HG03108 (cell line): ENCODE results near the gene RPA3.
"Not testable (repeated sequence)": the region's sequence is repeated elsewhere in the genome, so short reads cannot be mapped to it uniquely, and the experiment has no call there.

Experiments used
- ATAC-seq: cut with Tn5 transposase; IDR thresholded peaks from one replicate; pipeline ENCODE4 v1.9.1; 2021; ENCODE audit warnings: moderate library complexity; ENCODE audit not compliant: unreplicated experiment

Gene RPA3

DNA sequence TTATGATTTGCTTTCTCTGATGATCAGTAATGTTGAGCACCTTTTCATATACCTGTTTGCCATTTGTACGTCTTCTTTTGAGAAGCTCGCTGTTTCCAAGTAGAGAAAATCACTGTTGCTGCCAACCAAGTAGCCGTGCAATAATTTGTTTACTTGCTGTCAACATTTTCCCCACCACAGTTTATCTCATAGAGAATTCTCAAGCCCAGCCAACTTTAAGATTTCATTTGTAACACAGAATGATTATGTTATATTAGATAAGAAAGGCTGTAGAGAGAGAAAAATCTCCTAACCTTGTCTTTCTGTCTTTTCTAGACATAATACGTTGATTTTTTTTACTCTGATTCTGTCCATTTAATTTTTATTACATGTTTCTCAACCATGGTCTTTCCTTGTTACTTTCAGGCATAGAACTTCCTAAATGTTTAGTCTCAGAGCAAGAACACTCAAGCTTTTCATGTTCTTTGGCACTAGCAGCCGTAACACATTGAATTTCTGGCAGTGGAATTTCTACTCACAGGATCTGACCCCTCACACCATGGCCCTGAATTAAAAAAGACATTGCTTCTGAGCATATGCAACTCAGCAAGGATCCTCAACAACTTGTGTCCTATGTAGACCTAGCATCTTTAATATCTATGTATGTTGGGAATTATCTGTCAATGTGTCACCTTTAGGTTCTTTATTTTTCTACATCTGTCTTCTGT lies 23.1 kb downstream of the RPA3 start:
- ATAC-seq: no peak

DNA sequence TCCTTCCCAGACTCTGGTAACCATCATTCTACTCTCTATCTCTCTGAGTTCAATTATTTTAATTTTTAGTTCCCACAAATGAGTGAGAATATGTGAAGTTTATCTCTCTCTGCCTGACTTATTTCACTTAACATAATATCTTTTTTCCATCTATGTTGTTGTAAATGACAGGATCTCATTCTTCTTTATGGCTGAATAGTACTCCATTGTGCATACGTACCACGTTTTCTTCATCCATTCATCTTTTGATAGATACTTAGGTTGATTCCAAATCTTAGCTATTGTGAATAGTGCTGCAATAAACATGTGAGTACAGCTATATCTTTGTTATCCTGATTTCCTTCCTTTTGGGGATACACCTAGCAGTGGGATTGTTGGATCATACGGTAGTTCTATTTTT lies 23.9 kb downstream of the RPA3 start:
- no peak for ATAC-seq

DNA sequence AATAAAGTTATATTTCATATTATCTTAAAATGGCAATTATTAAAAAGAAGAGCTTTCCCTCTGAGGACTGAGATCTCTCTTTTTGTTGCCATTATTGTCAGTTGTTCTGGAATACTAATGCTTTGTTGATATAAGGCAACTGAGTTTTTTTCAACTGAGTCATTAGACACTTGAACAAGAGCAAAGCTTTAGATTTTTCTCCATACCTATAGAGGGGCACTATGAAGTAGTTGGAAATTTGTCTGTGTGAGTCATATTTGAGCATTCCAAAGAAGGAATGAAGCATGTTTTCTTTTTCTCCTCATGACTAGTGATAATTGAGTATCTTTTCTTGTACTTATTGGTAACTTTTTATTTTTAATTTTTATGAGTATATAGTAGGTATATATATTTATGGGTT lies 24.5 kb downstream of the RPA3 start:
- no peak for ATAC-seq

DNA sequence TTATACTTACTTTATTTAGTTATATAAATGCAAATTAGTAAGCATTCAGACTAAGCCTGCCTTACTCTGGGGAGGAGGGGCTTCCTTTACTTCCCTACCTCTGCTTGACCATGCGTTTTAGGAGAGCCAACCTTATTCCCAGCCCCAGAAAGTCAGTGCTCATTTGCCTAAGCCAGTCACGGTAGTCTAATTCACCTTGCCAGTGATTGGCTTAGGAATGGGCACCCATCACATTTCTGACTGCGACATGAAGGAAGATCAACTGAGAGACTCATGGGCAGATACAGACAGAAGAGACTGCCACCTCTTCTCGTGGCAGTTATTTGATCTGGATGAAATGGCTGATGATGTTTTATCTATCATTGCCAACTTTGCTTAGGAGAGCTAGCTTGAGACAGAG lies 29.5 kb downstream of the RPA3 start:
- ATAC-seq: no peak

DNA sequence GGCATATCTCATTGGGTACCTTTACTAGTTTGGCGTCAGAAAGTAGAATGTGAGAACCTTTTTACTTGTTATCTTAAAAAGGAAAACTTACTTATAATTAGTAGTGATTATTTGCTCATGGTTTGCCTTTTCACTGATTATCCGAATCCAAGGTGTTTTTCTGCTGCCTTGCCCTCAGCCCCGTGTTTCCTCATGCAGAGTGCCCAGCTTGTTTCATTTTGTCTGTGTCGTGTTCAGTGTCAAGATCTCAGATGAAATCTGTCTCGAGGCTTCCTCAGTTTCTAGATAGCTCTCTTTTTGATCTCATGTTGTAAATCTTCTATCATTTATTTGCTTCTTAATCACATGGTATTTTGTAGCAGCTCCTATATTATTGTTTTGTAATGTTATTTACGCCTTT lies 30.1 kb downstream of the RPA3 start:
- ATAC-seq: no peak

DNA sequence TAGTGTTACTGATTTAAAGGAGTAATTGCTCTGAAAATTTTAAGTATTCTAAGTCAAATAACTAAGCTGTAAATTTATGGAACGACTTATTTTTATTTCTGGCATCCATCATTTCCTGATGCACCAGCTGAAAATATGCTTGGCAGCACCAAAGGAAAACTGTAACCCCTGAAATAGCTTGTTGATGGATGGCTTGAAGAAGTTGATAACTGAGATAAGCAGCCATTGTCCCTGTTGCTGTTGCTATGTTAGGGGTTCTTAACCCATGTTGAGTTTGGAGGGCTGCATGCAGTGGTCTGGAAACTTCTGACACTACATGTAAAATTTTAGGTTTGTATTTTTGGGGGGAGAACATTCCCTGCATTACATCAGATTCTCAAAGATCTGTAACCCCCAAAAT lies 30.6 kb downstream of the RPA3 start:
- no peak for ATAC-seq

DNA sequence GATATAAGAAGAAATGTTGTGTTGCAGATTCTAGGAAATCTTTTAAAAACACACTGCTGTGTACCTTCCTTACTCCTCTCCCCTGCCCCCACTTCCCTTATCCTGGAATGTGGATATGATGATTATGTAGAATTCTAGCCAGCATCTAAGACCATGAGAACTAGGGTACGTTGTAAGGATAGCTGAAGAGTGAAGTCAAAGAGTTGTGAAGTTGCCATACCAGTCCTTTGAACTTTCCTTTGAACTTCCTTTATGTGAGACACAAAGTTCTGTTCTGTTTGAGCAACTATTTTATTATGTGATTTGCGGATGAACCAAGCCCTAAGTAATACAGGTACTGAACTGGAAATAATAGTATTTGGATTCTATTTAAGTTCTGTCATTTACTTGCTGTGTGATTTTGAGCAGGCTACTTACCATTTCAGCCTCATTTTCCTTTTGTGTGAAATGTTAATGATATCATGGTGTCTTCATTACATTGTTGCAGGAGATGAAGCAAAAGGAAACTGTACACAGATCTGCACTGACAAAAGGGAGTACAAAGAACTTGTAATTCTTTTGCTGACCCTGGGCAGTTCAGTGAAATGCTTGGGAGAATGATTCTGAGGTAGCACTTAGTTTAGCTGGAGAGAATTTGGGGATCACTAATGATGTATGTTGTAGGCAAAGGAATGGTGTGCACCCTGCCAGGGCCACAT lies 31.4 kb downstream of the RPA3 start:
- no peak for ATAC-seq

DNA sequence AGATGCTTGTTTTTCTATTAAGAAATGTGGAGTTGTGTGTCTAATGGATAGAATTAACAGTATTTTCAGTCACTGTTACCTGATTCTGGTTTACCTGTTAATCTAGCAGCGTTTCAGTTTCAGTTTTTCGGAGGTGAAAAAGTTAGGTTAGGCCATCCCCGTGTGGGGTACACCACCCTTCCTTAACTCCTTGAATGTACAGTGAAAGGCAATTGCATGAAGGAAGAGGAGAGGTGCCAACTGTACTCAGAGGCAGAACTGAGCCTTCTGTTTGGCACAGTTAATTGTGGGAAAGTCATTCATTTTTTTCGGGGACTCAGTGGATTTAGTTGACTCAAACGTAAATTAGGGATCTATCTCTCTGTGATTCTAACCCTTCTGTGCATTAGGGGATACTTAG lies 35.5 kb downstream of the RPA3 start:
- no peak for ATAC-seq

DNA sequence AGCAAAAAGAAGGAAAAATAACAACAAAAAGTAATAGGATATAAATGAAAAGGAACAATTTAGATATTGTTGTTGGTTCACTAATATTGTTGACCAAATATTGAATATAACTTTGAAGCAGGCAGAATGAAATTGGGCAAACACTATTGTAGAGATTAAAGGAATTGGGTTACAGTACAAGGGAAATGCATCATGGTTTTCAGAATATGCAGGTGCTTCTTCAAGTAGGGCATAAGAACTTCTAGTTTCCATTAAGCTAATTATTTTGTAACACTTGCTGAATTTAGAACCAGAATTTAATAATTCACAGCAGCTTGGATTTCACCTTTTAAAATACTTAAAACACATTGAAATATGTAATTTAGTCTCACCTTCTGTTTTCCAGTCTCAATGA lies 36.5 kb downstream of the RPA3 start:
- no peak for ATAC-seq

DNA sequence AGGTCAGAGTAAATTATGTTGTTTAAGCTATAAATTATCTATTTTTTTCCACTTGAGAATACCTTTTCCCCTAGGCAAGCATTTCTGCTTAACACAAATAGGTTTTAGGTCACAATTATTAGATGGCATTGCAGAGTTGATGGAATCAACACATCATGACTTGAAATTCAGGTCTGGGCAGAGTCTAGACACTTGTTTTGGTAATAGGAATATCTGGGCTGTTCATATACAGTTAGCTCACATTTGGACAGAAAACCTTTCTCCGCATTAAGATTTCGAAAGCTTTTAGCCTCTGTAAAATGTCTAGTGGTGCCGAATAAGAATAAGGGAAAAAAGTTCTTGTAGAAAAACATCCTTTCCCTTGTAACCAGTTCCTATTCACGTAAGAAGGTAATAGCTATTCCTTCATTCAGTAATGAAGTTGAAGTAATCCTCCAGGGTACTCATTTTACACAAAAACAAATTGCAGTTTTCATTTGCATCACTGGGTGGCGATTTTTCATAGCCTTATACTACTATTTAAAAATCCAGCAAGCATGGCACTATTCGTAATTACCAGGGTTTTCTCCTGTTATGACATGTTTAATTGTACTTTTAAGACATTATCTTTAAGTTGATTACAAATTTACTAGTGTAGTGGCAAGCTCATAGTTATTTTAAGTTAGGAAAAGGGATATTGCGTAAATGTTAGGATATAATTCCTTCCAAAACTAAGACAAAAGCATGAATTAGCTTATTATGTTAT lies 37.0 kb downstream of the RPA3 start:
- ATAC-seq: peak; percentile 79

DNA sequence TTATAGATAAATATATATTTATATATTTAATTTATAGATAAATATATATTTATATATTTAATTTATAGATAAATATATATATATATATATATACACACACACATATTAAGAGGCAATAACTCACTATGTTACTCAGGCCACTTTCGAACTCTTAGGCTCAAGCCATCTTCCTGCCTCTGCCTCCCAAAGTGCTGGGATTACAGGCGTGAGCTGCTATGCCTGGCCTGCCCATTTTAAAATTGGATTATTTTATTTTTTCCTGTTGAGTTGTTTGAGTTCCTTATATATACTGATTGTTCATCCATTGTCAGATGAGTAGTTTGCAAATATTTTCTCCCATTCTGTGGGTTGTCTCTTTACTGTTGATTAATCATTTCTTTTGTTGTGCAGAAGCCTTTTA lies 38.8 kb downstream of the RPA3 start:
- not testable (repeated sequence) for ATAC-seq

DNA sequence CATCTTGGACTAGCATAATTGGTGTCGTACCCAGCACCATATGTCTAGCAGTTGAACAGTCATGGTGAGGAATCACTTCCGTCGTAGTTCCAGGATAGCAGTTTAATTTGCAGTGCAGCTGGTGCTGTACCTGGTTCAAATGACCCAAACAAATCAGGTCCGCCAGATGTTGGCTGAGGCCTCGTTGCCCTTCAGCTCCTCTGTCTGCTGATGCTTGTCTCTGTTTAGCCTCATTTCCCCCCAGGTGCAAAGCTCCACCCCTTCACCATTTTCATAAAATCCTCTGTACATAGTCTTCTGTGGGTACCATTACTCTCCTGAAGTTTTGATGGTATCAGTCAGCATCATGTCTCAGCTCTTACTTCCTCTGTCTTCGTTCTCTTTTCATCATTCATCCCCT lies 42.7 kb downstream of the RPA3 start:
- ATAC-seq: no peak

DNA sequence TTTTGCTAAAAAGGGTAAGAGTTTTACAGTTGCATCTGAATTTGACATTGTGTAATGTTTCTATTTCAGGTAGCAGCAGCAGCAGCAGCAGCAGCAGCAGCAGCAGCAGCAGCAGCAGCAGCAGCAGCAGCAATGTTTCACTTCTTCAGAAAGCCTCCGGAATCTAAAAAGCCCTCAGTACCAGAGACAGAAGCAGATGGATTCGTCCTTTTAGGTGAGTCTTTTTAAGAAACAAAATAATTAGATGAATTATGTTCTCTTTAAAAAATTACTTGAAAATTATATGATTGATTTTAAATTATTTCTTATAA lies 45.2 kb downstream of the RPA3 start:
- no peak for ATAC-seq

DNA sequence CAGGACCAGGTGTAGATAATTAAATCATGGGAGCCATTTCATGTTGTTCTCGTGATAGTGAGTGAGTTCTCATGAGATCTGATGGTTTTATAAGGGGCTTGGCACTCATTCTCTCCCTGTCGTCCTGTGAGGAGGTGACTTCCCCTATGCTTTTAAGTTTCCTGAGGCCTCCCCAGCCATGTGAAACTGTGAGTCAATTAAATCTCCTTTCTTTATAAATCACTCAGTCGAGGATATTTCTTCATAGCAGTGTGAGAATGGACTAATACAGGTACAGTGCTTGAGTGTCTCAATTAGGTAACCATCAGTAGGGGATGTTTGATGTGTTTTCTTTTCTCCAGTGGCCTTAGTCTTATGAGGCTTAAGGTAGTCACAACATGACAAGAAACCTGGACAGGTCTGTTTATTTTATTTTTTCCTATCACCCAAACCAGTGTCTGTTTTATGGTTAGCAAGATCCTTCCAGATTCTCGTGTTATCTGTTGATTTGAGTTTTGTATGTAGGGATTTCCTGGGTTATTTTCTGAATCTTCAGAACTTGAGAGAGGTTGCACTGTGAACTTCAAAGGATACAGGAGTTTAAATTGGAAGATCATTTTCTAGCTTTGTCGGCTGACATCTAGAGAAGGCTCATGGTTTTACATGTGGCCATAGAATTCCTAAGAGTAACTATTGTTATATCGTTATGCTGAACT lies 45.7 kb downstream of the RPA3 start:
- ATAC-seq: no peak

DNA sequence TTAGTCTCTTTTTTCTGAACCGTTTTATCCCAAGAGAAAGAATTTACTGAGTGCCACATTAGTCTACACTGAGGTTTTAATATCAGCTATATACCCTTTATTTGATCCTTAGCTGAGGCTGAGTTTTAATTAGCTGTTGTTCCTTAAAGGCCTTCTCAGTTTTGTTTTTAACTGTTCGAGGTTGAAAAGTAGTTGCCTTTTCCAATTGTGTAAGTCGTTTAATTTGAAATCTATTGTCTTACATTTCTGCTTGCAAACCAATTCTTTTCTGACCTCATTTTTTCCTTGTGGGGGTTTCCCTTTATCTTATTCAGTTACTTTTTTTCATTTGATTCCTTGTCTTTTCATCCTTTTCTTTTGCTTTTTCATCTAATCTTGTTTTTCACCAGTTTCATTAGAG lies 47.0 kb downstream of the RPA3 start:
- no peak for ATAC-seq

DNA sequence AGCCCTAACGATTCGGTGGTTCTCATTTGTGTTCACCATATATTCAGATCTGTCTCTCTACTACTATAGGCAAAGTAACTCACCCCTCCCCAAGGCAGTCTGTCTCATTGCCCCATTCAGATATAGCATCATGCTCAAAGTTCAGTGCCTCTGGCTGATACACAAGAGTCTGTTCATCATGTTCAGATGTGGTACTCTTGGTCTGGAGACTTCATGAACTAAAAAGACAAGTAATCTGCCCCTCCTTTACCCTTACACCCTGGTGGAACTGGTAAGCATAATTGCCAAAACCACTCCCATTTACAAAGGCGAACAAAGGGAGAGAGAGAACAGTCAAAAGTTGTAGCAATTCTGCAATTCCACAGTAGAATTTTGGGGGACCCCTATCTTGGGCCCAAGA lies 47.9 kb downstream of the RPA3 start:
- no peak for ATAC-seq

DNA sequence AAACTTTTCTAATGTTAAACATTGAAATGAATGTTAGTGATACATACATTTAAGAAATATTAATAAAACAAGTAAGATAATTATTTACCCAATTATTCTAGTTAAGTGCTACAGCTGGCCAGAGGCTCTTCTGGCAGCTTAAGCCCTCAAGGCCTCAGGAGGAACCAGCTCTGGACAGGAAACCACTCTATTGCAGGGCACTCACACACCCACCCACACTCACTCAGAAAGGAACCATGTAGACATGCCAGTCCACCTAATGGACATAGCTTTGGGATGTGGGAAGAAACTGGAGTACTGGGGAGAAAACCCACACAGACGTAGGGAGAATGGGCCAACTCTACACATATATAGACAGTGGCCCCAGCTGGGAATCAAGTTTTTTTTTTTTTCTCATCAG lies 49.7 kb downstream of the RPA3 start:
- ATAC-seq: no peak

DNA sequence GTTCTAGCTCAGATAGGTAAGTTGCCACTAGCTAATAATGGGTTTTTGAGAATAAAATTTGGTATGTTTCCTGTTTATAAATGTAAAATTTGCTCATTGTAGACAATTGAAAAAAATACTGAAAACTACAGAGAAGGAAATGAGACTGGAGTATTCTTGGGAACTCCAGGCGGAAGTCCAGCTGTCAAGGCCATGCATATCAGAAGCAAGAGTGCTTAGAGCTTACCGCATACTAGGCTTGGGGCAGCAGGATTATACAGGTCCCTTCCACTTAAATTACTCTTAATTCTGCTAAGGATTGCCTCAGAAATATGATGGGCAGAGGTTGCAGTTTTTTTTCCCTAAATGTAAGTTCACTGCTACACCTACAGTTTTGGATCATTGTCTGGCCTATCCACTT lies 51.2 kb downstream of the RPA3 start:
- no peak for ATAC-seq

DNA sequence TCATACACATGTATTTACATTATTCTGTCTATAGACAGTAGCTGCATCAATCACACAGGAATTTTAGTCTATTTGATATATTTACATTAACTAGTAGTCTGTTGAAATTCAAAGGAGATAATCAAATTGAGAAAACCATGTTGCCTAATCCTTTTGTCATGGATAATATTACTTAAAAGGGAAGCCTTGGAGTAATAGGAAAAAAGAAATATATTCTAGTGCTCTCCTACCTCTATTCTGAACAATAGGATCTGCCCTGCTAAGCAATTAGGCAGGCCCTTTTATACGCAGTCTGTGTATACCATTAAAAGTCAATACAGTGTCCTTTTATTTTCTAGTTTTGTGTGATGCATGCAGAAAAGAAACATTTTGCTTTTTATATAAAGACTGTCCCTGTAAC lies 53.4 kb downstream of the RPA3 start:
- ATAC-seq: no peak

DNA sequence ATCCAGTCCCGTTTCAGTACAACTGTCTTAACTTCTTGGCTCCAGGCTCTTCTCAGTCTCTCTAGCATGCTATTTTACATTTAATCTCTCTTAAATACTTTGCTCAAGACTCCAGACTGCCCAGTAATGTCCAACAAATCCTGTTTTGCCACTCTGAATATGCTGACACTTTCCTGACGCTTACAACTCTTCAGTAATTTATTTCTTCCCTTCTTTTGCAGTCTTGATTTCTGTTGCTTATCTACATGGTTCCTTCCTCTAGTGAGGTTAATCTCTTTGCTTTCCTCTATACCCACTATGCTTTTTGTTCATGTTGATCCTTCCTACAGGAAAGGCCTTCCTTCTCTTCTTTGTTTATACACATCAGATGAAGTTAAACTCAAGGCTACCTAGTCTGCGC lies 54.1 kb downstream of the RPA3 start:
- no peak for ATAC-seq

DNA sequence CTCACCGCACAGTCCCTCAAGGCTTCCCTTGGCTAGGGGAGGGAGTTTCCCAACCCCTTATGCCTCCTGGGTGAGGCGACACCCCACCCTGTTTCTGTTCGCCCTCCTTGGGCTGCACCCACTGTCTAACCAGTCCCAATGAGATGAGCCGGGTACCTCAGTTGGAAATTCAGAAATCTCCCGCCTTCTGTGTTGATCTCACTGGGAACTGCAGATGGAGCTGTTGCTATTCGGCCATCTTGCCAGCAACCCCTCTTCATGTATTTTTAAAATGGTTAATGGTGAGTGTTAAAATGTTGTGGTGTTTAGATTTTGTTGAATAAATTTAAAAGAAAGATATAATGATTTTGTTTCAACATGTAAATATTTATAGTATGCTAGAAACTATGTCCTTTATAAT lies 55.9 kb downstream of the RPA3 start:
- no peak for ATAC-seq

DNA sequence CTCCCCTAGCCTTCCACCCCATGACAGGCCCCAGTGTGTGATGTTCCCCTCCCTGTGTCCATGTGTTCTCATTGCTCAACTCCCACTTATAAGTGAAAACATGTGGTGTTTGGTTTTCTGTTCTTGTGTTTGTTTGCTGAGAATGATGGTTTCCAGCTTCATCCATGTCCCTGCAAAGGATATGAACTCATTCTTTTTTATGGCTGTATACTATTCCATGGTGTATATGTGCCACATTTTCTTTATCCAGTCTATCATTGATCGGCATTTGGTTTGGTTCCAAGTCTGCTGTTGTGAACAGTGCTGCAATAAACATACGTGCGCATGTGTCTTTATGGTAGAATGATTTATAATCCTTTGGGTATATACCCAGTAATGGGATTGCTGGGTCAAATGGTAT lies 61.9 kb downstream of the RPA3 start:
- not testable (repeated sequence) for ATAC-seq
